Tongue (tissue), 2 donors: Measurements from ENCODE around the gene MDFIC2. TPM values are rescaled to one million over a fixed set of nuclear protein-coding genes. Genes with fewer than 3 reads are reported as not detected.
"Not testable (repeated sequence)": the region's sequence is repeated elsewhere in the genome, so short reads cannot be mapped to it uniquely, and the experiment has no call there.

Experiments
- DNase-seq: peaks from one replicate; pipeline ENCODE4 v3.0.0-alpha.2; 2015
- total RNA-seq: library from RNA; depleted of rRNA; stranded (reverse); fragments of >200 nt; gene quantifications from one replicate; pipeline ENCODE4 v1.2.3, GENCODE V29; 2014

MDFIC2 gene
- total RNA-seq, 1 donor from 2014 or later = not detected

DNA sequence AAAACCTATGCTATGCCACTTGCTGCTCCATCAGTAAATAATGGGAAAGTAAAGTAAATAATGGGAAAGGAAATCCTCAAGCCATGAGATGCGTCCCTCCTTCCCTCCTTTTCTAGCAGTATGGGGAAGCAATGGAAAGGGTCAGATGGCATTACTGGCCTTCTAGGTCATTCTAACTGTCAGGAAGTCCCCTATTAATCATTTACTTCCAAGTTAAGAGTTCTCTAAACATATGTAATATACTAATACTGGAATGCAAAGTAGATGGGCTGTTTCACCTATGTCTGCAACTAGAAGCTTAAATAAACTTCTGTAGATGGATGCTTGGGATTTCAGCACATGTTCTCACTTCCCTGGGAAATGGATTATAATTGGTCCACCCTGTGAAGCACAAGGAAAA, 55.9 kb downstream of the MDFIC2 start:
- DNase-seq = no peak

DNA sequence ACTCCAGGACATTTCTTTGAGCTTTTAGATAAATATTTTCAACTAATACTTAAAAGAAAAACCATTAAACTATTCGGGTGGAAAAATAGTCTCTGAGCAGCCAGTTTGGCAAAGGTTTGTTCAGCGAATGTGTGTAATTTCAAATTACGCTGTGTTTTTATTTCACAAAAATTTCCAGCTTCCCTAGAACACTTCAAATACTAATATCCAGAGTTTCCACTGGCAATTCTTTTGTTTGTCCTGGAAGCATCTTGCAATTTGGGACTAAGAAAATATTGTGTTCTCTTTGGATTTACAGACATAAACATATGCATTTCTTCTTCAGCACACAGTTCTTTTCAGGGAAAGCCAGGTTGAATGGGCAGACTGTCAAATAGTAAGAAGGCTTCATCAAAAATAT, 61.9 kb downstream of the MDFIC2 start:
- peak; percentile 20 for DNase-seq

GRCh38 chr3:70249509-70250160, 62.8 kb downstream of the MDFIC2 start:
- no peak for DNase-seq

DNA sequence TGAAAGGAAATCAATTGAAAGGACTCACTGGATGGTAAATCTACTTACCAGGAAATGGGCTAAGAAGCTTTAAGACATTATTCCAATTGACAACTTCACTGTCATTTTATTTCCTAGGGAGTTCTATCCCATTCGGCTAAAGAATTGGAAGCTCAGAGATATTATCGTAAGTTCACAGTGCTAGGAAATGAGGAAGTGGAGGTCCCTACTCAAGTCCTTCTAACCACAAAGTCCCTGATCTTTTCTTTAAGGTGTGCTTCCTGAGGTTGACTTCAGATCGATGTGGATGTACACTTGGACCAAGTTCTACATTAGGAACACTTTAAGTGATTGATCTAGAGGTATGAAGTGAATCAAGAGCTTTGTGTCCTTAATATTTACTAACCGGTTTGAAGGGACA, 63.6 kb downstream of the MDFIC2 start:
- no peak for DNase-seq

DNA sequence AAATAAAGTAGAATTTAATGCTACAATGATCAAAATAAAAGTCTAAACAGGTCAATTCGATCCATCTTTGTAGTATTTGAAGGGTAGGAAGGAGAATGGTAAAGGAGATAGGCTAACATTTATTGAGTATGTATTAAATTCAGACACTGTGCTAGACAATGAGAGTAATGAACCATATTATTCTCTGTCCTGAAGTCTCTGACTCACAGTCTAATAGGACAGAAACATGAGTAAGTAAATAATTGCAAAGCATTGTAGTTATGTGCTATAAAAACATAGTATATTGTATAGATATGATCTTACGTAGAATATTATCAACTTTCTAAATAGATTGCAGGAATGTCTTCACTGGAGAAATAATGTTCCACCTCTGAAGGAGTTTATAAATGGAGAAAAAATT, 64.5 kb downstream of the MDFIC2 start:
- no peak for DNase-seq

DNA sequence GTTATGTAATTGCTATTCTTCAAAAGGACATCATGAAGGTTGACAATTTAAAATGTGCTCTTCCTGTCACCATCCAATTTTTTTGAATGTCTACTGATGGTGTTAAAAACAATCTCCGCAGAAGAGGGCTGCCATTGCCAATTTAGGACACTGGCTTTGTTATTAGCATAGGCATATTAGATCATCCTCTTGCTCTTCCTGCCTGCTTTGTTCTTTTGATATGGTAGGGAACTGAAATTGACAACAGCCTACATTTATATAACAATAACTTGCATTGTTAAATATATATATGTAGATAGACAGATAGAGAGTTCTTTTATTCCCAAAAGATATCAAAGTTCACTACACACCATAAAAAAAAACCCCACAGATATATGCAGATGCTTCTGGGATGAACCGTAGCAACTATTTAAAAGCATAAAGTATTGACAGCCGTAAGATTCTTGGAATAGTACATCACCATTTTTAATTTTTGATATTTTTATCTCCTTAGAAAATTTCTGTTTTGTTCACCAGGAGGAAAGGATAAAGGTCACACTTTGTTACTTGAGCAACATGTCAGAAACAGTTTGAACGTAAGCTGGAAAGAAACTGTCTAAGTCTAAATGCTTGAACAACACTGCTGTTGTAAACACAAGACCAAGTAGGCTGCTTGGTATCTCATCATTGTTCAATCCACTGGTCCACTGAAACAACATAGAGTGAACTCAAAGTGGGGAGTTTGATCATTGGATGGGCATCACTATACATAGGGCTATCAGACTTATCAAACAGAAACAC, 66.5 kb downstream of the MDFIC2 start:
- DNase-seq = no peak

DNA sequence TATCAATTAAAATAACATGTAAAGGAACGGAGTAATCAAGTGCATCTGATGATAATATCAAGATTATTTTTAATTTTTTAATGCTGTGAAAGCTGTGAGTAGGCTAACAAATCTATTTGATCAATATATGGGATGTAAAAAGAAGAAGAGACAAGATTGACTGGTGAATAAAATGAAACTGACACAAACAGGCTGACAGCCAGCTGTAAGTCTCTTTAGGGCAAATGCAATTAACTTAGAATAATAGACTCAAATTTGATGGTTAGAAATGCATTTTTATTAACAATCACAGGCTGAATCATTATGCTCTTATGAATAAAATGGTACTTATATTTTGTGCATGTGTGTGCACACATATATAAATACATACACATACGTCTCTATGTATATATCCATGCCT, 68.0 kb downstream of the MDFIC2 start:
- DNase-seq = no peak

GRCh38 chr3:70242297-70242882, 70.0 kb downstream of the MDFIC2 start:
- no peak for DNase-seq

GRCh38 chr3:70233812-70234211, 78.6 kb downstream of the MDFIC2 start:
- no peak for DNase-seq

- DNase-seq = no peak
These were observed 79.3 kb downstream of the MDFIC2 start for GRCh38 chr3:70233112-70233511.

- DNase-seq = no peak
These were observed 81.2 kb downstream of the MDFIC2 start for GRCh38 chr3:70231266-70231701.

DNA sequence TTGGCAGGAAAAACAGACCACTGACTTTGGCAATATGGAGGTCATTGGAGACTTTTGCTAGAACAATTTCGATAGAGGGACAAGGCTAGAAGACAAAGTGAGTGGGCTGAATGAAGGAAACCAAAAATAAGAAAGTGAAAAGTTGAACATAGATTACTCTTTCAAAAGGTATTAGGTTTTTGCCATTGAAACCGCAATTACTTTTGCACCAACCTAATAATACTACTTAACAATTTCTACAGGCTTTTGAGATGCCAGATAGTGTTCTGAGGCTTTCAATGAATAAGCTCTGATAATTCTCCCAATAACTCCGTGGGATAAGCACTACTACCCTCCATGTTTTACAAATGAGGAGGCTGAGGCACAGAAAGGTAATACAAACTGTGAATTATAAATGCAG, 85.0 kb downstream of the MDFIC2 start:
- no peak for DNase-seq

DNA sequence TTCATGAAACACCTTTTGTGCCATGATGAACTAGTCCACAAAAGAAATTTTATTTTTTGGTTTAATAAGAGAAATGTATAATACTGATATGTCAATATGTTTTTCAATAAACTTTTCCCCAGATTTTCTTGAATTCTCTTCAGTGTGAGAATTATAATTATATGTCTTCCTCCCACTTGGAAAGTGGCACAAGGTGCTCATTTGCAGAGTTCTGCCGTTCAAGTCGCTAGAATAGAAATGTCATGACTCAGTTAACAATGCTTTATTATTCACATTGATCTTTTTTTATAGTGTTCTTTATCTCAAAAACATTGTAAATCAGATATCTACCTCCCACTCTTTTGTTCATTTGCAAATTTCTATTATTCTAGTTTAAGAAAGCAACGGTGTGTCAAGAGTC, 87.3 kb downstream of the MDFIC2 start:
- no peak for DNase-seq

- no peak for DNase-seq
These were observed 88.1 kb downstream of the MDFIC2 start for GRCh38 chr3:70224337-70224736.

DNA sequence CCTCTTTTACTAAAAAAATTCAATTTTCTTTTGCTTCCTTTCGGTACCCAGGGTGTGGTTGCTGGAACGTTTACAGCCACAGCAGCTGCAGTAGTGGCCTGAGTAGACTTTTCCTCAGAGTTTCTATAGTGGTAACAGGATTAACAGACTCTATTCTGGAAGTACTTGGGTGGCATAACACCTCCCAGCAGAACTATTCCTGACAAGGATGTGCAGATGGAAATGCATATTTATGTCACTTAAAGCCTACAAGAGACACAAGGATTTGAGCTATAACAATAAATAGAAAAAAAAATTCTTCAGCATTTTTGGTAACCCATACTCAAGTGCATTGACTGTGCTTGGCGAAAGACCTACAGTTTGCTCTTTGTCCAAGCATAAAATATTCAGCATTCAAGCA, 94.0 kb downstream of the MDFIC2 start:
- peak; percentile 27 for DNase-seq

GRCh38 chr3:70211274-70211673, 101.2 kb downstream of the MDFIC2 start:
- not testable (repeated sequence) for DNase-seq

DNA sequence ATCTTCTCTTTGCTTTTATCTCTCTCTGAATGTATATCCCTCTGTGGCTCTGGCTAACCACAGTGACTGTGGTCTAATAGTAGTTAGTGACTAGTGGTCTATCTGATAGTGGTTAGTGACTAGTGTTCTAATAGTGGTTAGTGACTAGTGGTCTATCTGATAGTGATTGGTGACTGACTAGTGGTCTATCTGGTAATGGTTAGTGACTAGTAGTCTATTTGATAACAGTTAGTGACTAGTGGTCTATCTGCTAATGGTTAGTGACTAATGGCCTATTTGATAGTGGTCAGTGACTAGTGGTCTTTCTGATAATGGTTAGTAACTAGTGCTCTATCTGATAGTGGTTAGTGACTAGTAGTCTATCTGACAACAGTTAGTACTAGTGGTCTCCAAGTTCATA, 110.5 kb downstream of the MDFIC2 start:
- no peak for DNase-seq

DNA sequence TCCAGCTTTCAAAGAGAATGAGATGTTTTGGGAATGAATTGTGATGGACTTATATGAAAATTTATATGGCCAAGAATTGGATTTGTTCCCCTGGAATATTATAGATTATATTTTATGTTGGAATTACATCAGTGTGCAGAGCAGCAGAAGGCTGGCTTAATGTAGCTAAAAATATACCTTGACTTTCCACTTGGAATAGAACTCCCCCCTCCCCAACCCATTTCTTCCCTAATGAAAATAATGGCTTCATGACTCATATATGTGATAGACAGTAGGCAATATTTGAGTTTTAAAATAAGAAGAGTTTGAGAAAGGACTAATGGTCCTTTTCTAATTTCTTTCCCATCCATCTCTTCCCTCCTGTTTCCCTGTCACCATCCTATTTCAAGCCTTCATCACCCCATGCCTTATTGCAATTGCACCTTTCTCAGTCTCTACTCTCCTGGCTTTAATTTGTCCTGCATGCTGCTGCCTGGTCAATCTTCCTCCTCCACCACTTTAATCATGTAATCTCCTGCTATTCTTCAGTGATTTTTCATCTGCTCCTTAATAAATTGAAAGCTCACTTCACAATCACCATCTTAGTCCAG, 122.5 kb downstream of the MDFIC2 start:
- no peak for DNase-seq

GRCh38 chr3:70186221-70186620, 126.2 kb downstream of the MDFIC2 start:
- DNase-seq = no peak

DNA sequence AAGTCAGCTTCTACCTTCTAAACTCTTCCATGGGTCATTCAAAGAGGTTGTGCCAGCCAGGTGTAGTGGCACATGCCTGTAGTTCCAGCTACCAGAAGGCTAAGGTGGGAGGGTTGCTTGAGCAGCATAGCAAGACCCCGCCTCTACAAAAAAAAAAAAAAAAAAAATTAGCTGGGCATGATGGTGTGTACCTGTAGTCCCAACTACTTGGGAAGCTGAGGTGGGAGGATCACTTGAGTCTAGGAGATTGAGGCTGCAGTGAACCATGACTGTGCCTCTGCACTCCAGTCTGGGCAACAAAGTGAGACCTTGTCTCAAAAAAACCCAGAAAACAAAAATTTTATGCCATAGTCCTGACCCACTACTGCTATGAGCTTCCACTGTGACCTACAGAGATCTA, 126.8 kb downstream of the MDFIC2 start:
- DNase-seq = no peak

DNA sequence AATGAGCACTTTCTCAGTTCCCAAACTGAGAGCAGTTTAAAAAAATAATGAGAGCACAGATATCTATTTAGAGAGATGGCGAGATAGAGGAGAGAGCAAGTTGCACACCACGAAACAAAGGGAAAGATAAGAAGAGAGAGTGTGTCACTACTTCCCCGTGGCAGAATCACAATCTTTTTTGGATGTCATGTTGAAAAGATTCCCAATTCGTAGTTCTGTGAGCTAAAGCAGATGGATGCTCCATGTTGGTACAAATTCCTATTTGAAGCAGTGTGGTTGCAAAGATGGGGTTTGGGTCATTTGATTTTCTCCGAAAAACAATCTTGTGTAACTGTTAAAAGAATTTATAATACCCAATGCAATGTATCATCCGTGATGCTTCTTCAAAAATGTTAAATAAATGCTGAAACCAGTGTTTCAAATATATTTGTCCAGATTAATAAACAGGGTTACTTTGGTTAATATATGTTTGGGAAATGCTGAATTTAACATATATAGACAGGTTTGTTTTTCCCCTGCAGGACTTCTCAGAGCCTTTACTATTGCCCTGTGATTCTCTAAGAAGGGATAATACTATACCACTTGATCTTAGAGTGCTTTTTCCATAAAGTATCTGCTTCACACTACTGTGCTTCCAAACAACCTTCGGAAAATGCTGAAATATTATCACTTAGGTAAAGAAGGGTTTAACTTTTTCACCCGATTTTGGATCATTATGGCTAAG, 128.5 kb downstream of the MDFIC2 start:
- no peak for DNase-seq

DNA sequence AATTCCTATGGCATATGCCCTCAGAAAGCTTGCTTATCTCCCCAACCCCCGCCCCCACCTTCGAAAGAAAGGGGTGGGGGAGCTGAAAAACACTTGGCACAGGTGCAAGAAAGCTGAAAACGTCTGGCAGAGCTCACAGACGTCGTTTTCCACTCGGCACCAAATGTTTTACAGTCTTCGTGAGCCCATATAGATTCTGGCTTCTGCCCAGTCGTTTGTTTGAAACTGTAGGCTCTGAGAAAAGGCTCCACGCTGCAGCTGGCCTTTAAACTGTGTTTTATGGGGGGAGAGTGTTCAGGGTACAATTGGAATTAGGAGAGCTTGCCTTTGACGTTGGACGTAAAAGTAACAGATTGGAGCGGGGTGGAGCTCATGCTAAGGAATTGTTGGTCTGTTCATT, 130.3 kb downstream of the MDFIC2 start:
- DNase-seq = peak; percentile 66

DNA sequence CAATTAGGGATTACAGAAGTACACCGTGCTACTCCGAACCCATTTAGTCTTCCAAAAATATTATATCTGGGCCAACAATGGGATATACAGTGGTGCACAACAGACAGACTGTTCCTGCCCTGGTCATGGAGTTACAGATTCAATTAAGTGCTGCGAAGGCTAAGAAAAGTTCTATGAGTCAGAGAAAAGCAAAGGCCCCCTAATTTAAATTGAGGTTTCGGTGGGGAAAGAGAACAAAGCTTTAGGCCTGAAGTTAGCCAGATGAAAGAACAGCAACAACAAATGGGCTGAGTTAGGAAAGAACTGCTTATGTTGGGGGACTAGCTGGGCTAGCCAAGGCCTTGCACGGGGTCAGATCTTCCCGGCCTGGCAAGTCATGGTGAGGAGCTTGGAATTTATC, 131.8 kb downstream of the MDFIC2 start:
- DNase-seq = no peak
